Ureter (tissue), 1 donor: ENCODE measurements around the gene SUCLG2. TPM values are rescaled to one million over a fixed set of nuclear protein-coding genes. Genes with fewer than 3 reads are reported as not detected.

Experiments used
- DNase-seq: peaks from one replicate; pipeline ENCODE4 v3.0.0-alpha.2; 2020; ENCODE audit warnings: low spot score
- total RNA-seq: library from RNA; stranded (reverse); gene quantifications from one replicate; pipeline ENCODE4 v1.2.4, GENCODE V29; 2023
- donor health status: DM: yes; HTN: yes; CAD: no.

SUCLG2 gene
- total RNA-seq, 1 donor from 2014 or later, result 70.8 TPM

DNA sequence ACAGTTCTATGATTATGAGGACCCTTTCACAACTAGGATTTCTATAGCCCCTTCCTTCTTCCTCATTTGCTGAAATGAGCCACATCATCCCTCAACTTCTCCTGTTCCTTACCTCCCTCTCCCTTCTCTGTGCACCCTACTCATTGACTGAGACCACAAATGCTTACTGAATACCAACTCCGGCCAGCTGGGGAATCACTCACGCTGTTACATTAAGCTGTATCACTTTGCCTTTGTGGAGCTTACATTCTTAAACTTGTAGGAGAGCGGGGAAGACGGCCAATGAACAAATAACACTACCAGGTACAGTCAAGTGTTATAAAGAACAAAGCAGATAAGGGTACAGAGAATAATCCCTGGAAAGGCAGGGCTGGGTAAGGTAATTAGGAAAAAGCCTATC lies 5.7 kb downstream of the SUCLG2 start:
- DNase-seq, result no peak

DNA sequence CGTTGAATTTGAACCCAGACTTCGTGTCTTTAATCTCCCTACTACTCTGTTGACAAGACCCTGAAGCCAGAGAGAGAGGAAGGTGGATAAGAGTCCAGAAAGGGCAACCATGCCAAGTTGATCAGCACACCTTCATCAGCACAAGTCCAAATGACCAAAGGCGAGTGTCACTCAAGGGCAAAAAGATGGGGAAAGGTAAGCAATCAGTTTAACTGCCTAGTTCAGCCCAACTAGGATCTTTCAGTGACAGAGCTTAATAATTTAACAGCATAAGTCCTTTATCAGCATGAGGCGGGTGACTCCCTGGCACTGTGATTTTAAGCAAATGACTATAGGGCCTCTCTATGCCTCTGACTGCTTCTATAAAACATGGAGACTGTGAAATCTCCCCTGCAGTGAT lies 6.2 kb downstream of the SUCLG2 start:
- DNase-seq, result no peak

- DNase-seq, result no peak
Observed at GRCh38 chr3:67647390-67647878, 7.0 kb downstream of the SUCLG2 start.

- DNase-seq, result no peak
Observed at GRCh38 chr3:67646586-67647234, 7.7 kb downstream of the SUCLG2 start.

GRCh38 chr3:67644827-67645226 lies 9.6 kb downstream of the SUCLG2 start:
- no peak for DNase-seq

DNA sequence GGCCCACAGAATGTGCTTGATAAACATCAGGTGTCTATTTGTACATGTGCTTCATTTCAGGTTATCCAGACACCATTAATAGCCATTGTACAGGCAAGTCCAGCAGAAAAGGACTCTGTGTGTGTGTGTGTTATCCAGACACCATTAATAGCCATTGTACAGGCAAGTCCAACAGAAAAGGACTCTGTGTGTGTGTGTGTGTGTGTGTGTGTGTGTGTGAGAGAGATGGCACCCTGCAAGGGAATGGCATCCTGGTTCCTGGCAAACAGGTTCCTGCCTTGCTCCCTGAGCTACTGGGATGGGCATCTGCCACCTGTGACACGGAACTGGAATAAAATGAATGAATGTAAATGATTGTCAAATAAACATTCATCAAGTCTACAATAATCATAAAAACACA lies 11.7 kb downstream of the SUCLG2 start:
- DNase-seq, result no peak

DNA sequence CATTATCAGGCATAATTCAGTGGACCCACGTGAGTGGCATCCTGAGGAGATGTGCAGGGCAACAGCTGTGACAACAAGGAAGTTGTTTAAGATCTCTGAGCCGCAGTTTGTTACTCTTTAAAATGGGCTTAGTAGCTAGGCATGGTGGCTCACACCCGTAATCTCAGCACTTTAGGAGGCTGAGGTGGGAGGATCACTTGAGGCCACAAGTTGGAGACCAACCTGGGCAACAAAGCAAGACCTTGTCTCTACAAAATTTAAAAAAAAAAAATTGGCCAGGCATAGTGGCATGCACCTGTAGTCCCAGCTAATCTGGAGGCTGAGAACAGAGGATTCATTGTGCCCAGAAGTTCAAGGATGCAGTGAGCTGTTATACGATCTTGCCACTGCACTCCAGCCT lies 12.2 kb downstream of the SUCLG2 start:
- no peak for DNase-seq

DNA sequence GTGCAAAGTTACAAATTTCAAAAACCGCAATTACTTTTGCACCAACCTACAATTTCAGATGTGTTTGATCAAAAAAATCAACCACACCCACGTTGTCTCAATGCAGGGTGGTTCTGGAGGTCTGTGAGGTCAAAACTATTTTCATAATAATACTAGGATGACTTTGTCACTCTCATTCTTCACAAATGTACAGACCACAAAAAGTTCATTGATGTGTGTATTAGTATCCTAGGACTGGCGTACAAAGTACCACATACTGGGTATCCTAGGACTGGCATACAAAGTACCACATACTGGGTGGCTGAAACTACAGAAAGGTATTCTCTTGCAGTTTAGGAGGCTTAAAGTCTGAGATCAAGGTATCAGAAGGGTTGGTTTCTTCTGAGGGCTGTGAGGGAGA lies 13.0 kb downstream of the SUCLG2 start:
- DNase-seq, result no peak

GRCh38 chr3:67640023-67640660 lies 14.3 kb downstream of the SUCLG2 start:
- no peak for DNase-seq

- DNase-seq, result no peak
Observed at GRCh38 chr3:67637255-67637900, 17.0 kb downstream of the SUCLG2 start.

DNA sequence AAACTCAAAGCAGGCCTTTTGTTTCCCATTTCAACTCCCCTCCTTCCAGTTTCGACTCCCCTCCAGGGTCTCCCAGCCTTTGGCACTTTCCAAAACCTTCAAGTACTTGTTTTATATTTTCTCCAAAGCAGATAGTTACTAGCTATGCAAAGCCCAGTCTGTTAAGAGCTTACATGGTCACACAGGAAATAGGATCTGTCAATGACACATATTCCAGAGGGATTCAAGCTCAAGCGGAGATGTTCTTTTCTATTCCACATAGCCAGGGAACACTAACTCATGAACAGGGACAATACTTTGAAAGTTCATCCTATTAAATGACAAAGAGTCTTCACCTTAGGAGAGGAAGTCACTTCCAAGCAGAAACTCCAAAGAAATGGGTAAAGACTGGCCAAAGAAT lies 18.6 kb downstream of the SUCLG2 start:
- no peak for DNase-seq

- no peak for DNase-seq
Observed at GRCh38 chr3:67635257-67635656, 19.2 kb downstream of the SUCLG2 start.

GRCh38 chr3:67630666-67631362 lies 23.6 kb downstream of the SUCLG2 start:
- DNase-seq, result no peak

GRCh38 chr3:67624687-67625086 lies 29.7 kb downstream of the SUCLG2 start:
- DNase-seq, result no peak

DNA sequence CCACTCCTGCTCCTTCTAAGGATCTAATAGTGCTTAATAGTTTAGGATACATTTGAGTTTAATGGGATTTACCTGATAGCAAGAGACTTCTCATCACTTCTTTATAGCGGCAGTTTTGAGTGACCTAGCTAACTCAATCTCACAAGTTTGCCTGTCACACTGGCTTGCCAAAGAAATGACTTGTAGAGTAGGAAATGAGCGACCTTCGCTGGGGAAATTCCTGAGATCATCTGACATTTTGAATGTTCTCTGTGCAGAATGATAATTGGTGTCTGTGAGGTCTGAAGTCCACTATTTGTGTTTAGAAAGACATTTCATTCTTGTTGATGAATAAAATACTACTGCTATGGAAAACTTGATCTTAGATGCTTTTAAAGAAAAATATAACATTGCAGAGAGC lies 30.3 kb downstream of the SUCLG2 start:
- DNase-seq, result no peak

DNA sequence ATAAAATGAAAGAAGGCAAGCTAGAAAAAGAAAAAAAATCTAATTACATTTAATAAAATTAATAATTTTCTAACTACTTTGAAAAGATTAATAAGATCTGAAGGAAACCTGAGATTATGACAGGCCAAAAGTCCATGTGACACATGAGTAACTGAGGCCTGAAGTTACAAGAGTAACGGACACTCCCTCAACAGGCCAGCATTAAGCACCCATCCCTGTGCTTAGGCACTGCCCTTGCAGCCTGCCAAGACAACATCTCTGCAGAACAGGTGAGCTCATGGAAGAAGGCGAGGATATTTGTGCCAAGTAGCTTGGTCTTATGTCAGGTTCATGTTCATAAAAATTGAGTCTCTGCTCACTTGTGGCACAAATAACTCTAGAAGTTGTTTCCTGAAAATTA lies 31.8 kb downstream of the SUCLG2 start:
- DNase-seq, result no peak

GRCh38 chr3:67620869-67621268 lies 33.5 kb downstream of the SUCLG2 start:
- no peak for DNase-seq

DNA sequence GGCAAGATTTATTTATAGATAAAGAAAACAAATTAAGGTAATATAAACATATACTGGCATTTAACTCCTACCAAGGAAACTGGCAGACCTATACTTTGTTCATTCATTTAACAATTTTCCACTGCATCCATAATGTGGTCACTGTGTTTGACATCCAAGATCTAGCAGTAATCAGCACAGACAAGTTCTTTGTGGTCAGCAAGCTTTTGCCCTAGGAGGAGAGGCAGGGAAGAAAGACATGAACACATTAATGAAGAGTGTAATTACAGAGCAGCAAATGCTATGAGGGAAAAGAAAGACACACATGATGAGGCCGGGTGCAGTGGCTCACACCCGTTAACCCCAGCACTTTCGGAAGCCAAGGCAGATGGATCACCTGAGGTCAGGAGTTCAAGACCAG lies 34.4 kb downstream of the SUCLG2 start:
- DNase-seq, result no peak

- DNase-seq, result no peak
Observed at GRCh38 chr3:67617518-67617917, 36.9 kb downstream of the SUCLG2 start.

DNA sequence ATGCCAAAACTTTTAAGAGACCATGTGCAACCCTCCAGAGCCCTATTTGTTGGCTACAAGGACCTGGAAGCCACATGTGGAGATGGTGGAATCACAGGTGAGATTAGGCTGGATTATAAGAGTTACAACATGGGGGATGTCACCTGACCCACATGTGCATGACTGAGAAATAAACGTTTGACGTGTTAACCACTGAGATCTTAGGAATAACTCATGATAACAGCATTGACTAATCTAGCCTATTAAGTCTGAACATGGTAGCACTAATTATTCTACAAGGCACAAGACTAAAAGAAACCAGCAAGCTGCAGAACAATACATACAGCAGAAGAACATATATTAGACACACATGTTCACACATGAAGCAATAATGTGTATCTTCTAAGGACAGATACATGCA lies 38.4 kb downstream of the SUCLG2 start:
- no peak for DNase-seq

- DNase-seq, result no peak
Observed at GRCh38 chr3:67614195-67614594, 40.2 kb downstream of the SUCLG2 start.

GRCh38 chr3:67610458-67610857 lies 44.0 kb downstream of the SUCLG2 start:
- DNase-seq, result no peak

GRCh38 chr3:67609709-67610108 lies 44.7 kb downstream of the SUCLG2 start:
- no peak for DNase-seq
